WTC11 (cell line): ENCODE results near the gene NGDN. TPM values are rescaled to one million over a fixed set of nuclear protein-coding genes. Genes with fewer than 3 reads are reported as not detected.

ENCODE experiments used
- ATAC-seq: fragments of 200-7000 bp; cut with Tn5 transposase; 2 replicates; pipeline ENCODE4 v1.10.0; 2021; ENCODE audit warnings: mild to moderate bottlenecking, moderate library complexity
- CTCF ChIA-PET: fragments of 300-600 bp; sonication (Branson Sonifier 250); formaldehyde crosslinking; loops from one replicate; lab custom pipeline; 2021; ENCODE audit warnings: antibody characterized with exemption; lab: Charles Lee
- POLR2A ChIA-PET: fragments of 350-600 bp; sonication (Branson Sonifier 250); formaldehyde crosslinking; loops from one replicate; lab custom pipeline; 2021; ENCODE audit warnings: antibody characterized with exemption; lab: Charles Lee
- DNase-seq: peaks from one replicate; pipeline ENCODE4 v3.0.0; 2021; ENCODE audit warnings: low spot score
- H3K27ac Mint-ChIP-seq: 2 replicates; pipeline ENCODE4 v1.8.0; 2021; ENCODE audit warnings: mixed read lengths
- H3K27me3 Mint-ChIP-seq: 2 replicates; pipeline ENCODE4 v1.8.0; 2021; ENCODE audit warnings: low read depth, mild to moderate bottlenecking, moderate library complexity, mixed read lengths
- H3K36me3 Mint-ChIP-seq: 2 replicates; pipeline ENCODE4 v1.8.0; 2021; ENCODE audit warnings: mixed read lengths
- H3K4me1 Mint-ChIP-seq: 2 replicates; pipeline ENCODE4 v1.8.0; 2022; ENCODE audit warnings: mixed read lengths
- H3K4me3 Mint-ChIP-seq: 2 replicates; pipeline ENCODE4 v1.8.0; 2021; ENCODE audit warnings: mild to moderate bottlenecking, moderate library complexity, mixed read lengths
- H3K9me3 Mint-ChIP-seq: 2 replicates; pipeline ENCODE4 v1.8.0; 2021; ENCODE audit warnings: mixed read lengths
- HMGA2 ChIP-seq: fragments of 250-450 bp; sonication (Bioruptor Pico); IDR thresholded peaks from 2 replicates; pipeline ENCODE4 v1.4.0; 2021; ENCODE audit warnings: mild to moderate bottlenecking, moderate library complexity
- ZNF138 ChIP-seq: sonication (generic); formaldehyde crosslinking; conservative IDR thresholded peaks from 2 replicates; pipeline ENCODE4 v1.8.1; 2022; ENCODE audit warnings: mild to moderate bottlenecking, moderate library complexity, missing genetic modification reagents
- ZNF317 ChIP-seq: sonication (generic); formaldehyde crosslinking; IDR thresholded peaks from 2 replicates; pipeline ENCODE4 v1.8.1; 2023; ENCODE audit warnings: low read depth, mild to moderate bottlenecking, moderate library complexity, missing genetic modification reagents, borderline replicate concordance
- total RNA-seq: library from RNA; stranded (reverse); gene quantifications from 3 replicates; pipeline ENCODE4 v1.2.3, GENCODE V29; 2021
- TF ChIP-seq, protein P1 (sequence below): sonication (generic); formaldehyde crosslinking; IDR thresholded peaks from 2 replicates; pipeline ENCODE4 v1.8.1; 2022; ENCODE audit warnings: mild to moderate bottlenecking, moderate library complexity, missing genetic modification reagents
- TF ChIP-seq, protein P2 (sequence below): sonication (generic); formaldehyde crosslinking; IDR thresholded peaks from 2 replicates; pipeline ENCODE4 v1.8.0; 2022; ENCODE audit warnings: mild to moderate bottlenecking, missing genetic modification reagents
- TF ChIP-seq, protein P3 (sequence below): fragments of 250-450 bp; sonication (Bioruptor Pico); IDR thresholded peaks from 2 replicates; pipeline ENCODE4 v1.9.0; 2021; ENCODE audit warnings: mild to moderate bottlenecking, borderline replicate concordance

The NGDN gene
- total RNA-seq, 1 experiment from 2014 or later: 45.5 TPM

DNA sequence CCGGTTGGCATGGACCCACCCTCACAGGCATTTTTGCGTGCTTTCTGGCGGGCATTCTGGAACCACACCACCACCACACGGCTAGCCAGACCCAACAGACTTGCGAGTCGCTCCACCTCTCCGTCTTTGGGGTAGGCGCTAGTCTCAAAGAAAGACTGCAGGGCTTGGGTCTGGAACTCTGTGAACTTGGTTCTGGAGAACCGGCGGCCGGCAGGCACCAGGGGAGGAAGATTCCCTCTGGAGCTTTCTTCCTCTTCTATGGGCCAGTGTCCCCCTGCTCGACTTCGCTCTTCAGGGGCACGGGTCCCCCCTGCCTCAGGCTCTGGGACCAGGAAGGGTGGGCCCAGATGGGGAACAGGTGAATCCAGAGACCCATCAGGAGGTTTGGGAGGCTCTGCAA, 55.5 kb downstream of the NGDN start:
- Mint-ChIP-seq H3K4me1 (peaks cover 64% of the 10 kb centered on the region), H3K27me3 (no peaks in the 10 kb centered on the region), H3K36me3 (peaks cover 42% of the 10 kb centered on the region), H3K27ac (no peak overlapping the region; the same call in 1 of the 2 replicates), H3K9me3 (no peaks in the 10 kb centered on the region), H3K4me3 (no peak overlapping the region)
- DNase-seq: no peak
- no peak for ATAC-seq
- POLR2A ChIA-PET: interaction anchor here (1.9 kb wide), 1 partner anchor 13 kb away, joined by 19 read pairs; no protein-coding TSS in a partner anchor
- CTCF ChIA-PET: interaction anchor here (1.2 to 6.7 kb wide), 4 partner anchors 14 to 41 kb away, joined by 3 to 117 read pairs (median 24); no protein-coding TSS in a partner anchor
- TF ChIP-seq, protein P1, sequence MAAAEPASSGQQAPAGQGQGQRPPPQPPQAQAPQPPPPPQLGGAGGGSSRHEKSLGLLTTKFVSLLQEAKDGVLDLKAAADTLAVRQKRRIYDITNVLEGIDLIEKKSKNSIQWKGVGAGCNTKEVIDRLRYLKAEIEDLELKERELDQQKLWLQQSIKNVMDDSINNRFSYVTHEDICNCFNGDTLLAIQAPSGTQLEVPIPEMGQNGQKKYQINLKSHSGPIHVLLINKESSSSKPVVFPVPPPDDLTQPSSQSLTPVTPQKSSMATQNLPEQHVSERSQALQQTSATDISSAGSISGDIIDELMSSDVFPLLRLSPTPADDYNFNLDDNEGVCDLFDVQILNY (CRISPR knock-in tag): no peak

DNA sequence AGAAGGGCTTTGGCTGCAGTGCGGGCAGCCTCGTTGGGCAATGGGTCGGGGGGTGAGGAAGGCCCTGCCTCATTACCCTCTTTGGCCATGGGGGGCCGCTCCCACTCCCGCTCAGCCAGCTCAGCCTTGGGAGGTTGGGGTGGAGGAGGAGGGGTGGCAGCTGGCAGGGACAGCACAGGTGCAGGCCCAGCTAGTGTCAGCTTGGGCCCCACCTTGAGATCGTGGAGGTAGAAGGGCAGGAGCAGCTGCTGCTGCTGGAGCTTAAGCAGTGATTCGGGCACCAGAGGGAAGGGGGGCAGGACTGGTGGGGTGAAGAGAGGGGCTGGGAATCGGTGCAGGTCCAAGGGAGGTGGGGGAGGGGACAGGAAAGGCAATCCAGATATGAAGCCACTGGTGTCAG, 56.1 kb downstream of the NGDN start:
- peaks cover 42% of the 10 kb centered on the region for H3K36me3 Mint-ChIP-seq
- H3K4me3 Mint-ChIP-seq: no peak overlapping the region
- H3K27me3 Mint-ChIP-seq: no peaks in the 10 kb centered on the region
- ChIA-PET POLR2A (interaction anchor here (1.9 kb wide), 1 partner anchor 12 kb away, joined by 19 read pairs; no protein-coding TSS in a partner anchor), CTCF (interaction anchor here (0.6 to 6.7 kb wide), 7 partner anchors 13 to 44 kb away, joined by 3 to 117 read pairs (median 4); no protein-coding TSS in a partner anchor)
- ATAC-seq (0 out of 2 replicates have a peak, but pooled peaks have one; percentile 12), DNase-seq (no peak)
- TF ChIP-seq, protein P2, sequence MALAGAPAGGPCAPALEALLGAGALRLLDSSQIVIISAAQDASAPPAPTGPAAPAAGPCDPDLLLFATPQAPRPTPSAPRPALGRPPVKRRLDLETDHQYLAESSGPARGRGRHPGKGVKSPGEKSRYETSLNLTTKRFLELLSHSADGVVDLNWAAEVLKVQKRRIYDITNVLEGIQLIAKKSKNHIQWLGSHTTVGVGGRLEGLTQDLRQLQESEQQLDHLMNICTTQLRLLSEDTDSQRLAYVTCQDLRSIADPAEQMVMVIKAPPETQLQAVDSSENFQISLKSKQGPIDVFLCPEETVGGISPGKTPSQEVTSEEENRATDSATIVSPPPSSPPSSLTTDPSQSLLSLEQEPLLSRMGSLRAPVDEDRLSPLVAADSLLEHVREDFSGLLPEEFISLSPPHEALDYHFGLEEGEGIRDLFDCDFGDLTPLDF: no peak
- TF ChIP-seq HMGA2 (CRISPR knock-in tag) (no peak), ZNF317 (CRISPR knock-in tag) (no peak), ZNF138 (CRISPR knock-in tag) (no peak)
- TF ChIP-seq, protein P3, sequence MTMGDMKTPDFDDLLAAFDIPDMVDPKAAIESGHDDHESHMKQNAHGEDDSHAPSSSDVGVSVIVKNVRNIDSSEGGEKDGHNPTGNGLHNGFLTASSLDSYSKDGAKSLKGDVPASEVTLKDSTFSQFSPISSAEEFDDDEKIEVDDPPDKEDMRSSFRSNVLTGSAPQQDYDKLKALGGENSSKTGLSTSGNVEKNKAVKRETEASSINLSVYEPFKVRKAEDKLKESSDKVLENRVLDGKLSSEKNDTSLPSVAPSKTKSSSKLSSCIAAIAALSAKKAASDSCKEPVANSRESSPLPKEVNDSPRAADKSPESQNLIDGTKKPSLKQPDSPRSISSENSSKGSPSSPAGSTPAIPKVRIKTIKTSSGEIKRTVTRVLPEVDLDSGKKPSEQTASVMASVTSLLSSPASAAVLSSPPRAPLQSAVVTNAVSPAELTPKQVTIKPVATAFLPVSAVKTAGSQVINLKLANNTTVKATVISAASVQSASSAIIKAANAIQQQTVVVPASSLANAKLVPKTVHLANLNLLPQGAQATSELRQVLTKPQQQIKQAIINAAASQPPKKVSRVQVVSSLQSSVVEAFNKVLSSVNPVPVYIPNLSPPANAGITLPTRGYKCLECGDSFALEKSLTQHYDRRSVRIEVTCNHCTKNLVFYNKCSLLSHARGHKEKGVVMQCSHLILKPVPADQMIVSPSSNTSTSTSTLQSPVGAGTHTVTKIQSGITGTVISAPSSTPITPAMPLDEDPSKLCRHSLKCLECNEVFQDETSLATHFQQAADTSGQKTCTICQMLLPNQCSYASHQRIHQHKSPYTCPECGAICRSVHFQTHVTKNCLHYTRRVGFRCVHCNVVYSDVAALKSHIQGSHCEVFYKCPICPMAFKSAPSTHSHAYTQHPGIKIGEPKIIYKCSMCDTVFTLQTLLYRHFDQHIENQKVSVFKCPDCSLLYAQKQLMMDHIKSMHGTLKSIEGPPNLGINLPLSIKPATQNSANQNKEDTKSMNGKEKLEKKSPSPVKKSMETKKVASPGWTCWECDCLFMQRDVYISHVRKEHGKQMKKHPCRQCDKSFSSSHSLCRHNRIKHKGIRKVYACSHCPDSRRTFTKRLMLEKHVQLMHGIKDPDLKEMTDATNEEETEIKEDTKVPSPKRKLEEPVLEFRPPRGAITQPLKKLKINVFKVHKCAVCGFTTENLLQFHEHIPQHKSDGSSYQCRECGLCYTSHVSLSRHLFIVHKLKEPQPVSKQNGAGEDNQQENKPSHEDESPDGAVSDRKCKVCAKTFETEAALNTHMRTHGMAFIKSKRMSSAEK: no peak
- H3K9me3 Mint-ChIP-seq: no peaks in the 10 kb centered on the region
- H3K27ac Mint-ChIP-seq: no peak overlapping the region
- peaks cover 64% of the 10 kb centered on the region for H3K4me1 Mint-ChIP-seq

Other genes with a start within 250 kb of the NGDN start
- 0.27 to 0.55 TPM (median 0.46 TPM) in 3 replicates for gene RNF212B, start 231.8 kb upstream of the NGDN start, total RNA-seq
- gene HOMEZ, start 183.6 kb upstream of the NGDN start, total RNA-seq: 9.4 to 10.7 TPM (median 10.1 TPM) in 3 replicates
- gene PPP1R3E, start 166.8 kb upstream of the NGDN start, total RNA-seq: 4.1 to 7.4 TPM (median 5.9 TPM) in 3 replicates
- 15.5 to 18.2 TPM (median 16.9 TPM) in 3 replicates for gene BCL2L2, start 162.9 kb upstream of the NGDN start, total RNA-seq
- gene PABPN1, start 148.2 kb upstream of the NGDN start, total RNA-seq: 290 to 321 TPM (median 295 TPM) in 3 replicates
- 42.3 to 52.4 TPM (median 51.4 TPM) in 3 replicates for gene SLC22A17, start 116.8 kb upstream of the NGDN start, total RNA-seq
- gene EFS, start 104.5 kb upstream of the NGDN start, total RNA-seq: 35.3 to 47.4 TPM (median 43.5 TPM) in 3 replicates
- 0.24 TPM in 1 of 3 replicates, not detected in the others for gene IL25, start 96.9 kb upstream of the NGDN start, total RNA-seq
- 0.24 to 0.41 TPM (median 0.39 TPM) in 3 replicates for gene CMTM5, start 92.7 kb upstream of the NGDN start, total RNA-seq
- gene MYH6, start 61.4 kb upstream of the NGDN start, total RNA-seq: 0.09 to 0.14 TPM (median 0.09 TPM) in 3 replicates
- 0.02 TPM in 1 of 3 replicates, not detected in the others for gene MYH7, start 34.0 kb upstream of the NGDN start, total RNA-seq
- 16.4 to 26.2 TPM (median 25.7 TPM) in 3 replicates for gene ZFHX2, start 82.1 kb downstream of the NGDN start, total RNA-seq
- gene THTPA, start 86.6 kb downstream of the NGDN start, total RNA-seq: 20.0 to 26.2 TPM (median 25.4 TPM) in 3 replicates
- 108 to 122 TPM (median 115 TPM) in 3 replicates for gene AP1G2, start 98.1 kb downstream of the NGDN start, total RNA-seq
- gene JPH4, start 109.1 kb downstream of the NGDN start, total RNA-seq: 50.1 to 62.0 TPM (median 60.0 TPM) in 3 replicates
- 1.8 to 4.5 TPM (median 1.8 TPM) in 3 replicates for gene DHRS2, start 166.7 kb downstream of the NGDN start, total RNA-seq